T-helper 1 cell treated with Interleukin-12 subunit alpha and Interleukin-12 subunit beta and Interleukin-4 antibody, amounts not matched to agents 30 μg/mL and 1 μg/mL, for 36 hours (primary cell): ENCODE measurements around the gene RALBP1.
A peak's percentile ranks its signal among the peaks of the same experiment; 100 is the strongest.
"Not testable (repeated sequence)": the region's sequence is repeated elsewhere in the genome, so short reads cannot be mapped to it uniquely, and the experiment has no call there.

Experiments used
- H3K27ac Mint-ChIP-seq: one replicate; pipeline ENCODE4 v1.8.0; 2021; ENCODE audit warnings: mild to moderate bottlenecking, mixed read lengths
- H3K27me3 Mint-ChIP-seq: one replicate; pipeline ENCODE4 v1.8.0; 2021; ENCODE audit warnings: low read depth, mixed read lengths
- H3K36me3 Mint-ChIP-seq: one replicate; pipeline ENCODE4 v1.8.0; 2021; ENCODE audit warnings: low read depth, mixed read lengths
- H3K4me1 Mint-ChIP-seq: one replicate; pipeline ENCODE4 v1.8.0; 2021; ENCODE audit warnings: low read depth, mixed read lengths
- H3K4me3 Mint-ChIP-seq: one replicate; pipeline ENCODE4 v1.8.0; 2021; ENCODE audit warnings: mild to moderate bottlenecking, moderate library complexity, mixed read lengths
- H3K9me3 Mint-ChIP-seq: one replicate; pipeline ENCODE4 v1.8.0; 2021; ENCODE audit warnings: mixed read lengths

The RALBP1 gene

DNA sequence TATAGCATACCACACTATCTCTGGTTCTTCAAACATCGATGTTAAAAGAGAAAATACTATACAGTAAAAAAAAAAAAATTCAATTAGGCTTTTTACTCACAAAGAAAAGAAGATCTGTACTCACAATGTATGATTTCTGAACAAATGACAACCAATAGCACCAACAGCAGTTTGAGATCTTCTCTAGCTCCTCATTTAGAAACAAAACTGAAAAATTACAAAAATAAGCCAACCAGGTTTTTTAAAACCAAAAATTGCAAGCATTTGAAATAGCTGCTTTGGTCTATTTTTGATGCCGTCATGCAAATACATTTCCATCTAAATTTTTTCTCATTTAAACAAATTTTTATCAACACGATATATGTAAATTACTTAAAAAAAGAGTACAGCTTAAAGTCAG is 34.3 kb upstream of the RALBP1 start:
- no peaks in the 10 kb centered on the region for H3K4me1 Mint-ChIP-seq
- H3K4me3 Mint-ChIP-seq: no peak overlapping the region
- no peaks in the 10 kb centered on the region for H3K36me3 Mint-ChIP-seq
- no peak overlapping the region for H3K27ac Mint-ChIP-seq
- H3K27me3 Mint-ChIP-seq: peaks cover 7% of the 10 kb centered on the region
- no peaks in the 10 kb centered on the region for H3K9me3 Mint-ChIP-seq

DNA sequence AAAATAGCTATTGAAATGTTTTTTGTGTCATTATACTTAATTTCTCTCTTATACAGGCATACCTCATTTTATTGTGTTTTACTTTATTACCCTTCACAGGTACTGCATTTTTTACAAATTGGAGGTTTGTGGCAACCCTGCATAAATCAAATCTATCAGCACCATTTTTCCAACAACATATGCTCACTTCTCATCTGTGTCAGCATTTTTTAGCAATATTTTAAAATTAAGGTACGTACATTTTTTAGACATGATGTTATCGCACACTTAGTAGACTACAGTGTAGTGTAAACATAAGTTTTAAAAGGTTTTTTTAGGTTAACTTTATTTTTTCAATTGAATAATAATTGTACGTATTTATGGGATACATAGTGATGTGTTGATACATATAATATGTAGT is 30.8 kb upstream of the RALBP1 start:
- H3K4me3 Mint-ChIP-seq: no peak overlapping the region
- H3K27me3 Mint-ChIP-seq: peaks cover 7% of the 10 kb centered on the region
- no peaks in the 10 kb centered on the region for H3K4me1 Mint-ChIP-seq
- H3K9me3 Mint-ChIP-seq: peaks cover 8% of the 10 kb centered on the region
- no peak overlapping the region for H3K27ac Mint-ChIP-seq
- no peaks in the 10 kb centered on the region for H3K36me3 Mint-ChIP-seq

DNA sequence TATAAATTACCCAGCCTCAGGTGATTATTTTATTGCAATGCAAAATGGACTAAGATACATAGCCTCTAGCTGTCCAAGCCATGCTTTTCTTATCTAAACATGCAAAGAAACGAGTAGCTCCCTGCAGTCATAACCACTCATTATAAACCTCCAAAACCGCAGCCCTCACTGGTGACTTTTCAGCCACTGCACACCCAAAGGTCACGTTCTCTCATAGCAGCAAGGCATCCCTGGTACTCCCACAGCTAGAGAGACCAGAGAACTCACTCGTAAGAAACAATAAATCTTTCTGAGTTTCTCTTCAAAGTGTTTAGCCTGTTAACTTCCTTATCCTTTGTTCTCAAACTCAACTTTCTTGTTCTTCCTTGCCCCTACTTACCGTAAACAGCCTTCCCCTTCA is 28.5 kb upstream of the RALBP1 start:
- Mint-ChIP-seq H3K27ac (no peak overlapping the region), H3K4me3 (no peak overlapping the region), H3K36me3 (no peaks in the 10 kb centered on the region), H3K4me1 (no peaks in the 10 kb centered on the region), H3K9me3 (peaks cover 8% of the 10 kb centered on the region), H3K27me3 (peaks cover 7% of the 10 kb centered on the region)

DNA sequence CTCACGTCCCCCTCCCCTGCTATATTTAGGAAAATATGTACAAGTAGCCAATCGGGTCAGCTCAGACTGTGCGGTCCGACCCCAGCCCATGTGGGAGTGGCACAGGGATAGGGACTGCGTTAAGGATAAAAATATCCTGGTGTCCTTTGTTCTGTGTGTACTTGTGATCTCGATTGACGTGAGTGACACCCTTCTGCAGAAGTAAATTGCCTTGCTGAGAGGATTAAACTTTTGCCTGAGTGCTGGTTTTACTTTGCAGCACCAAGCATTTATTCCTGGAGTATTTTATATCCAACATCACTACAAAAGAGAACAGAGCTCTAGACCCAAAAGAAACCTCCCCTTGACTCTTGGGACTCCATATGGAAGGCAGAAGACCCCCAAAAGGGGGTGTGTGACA is 28.0 kb upstream of the RALBP1 start:
- peaks cover 8% of the 10 kb centered on the region for H3K9me3 Mint-ChIP-seq
- no peak overlapping the region for H3K27ac Mint-ChIP-seq
- peaks cover 7% of the 10 kb centered on the region for H3K27me3 Mint-ChIP-seq
- H3K36me3 Mint-ChIP-seq: no peaks in the 10 kb centered on the region
- H3K4me1 Mint-ChIP-seq: no peaks in the 10 kb centered on the region
- no peak overlapping the region for H3K4me3 Mint-ChIP-seq

DNA sequence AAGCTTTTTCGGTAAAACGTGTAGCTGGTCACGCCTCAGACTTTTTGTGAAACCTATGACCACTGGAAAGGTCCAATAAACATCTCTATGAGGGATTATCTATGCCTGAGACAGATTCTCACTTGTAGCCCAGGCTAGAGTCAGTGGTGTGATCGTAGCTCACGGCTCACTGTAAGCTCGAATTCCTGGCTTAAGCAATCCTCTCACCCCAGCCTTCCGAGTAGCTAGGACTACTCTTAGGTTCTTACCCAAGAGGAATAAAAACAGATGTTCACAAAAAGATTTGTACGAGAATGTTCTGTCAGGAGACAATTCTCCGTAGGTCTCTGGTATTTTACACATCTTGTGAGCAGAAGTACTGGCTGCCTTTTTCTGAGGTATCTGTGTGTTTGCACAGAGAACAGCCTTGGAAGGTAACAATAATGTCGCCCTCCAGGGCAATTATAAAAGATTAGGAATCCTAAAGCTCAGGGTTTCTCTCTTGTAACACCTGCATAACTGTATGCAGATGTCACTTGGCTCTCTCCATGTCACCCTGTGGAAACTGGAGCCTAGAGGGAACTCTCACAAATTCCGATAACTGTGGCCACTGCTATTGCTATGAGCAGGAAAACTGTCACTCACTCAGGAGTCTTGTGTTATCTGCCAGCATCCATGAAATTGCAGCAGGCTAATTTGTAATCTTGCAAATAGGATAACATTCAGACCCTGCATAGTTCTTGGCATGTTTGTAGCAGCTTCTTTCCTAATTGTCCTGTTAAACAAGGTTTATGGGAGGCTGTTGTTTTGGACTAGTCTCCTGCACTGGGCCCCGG is 25.5 kb upstream of the RALBP1 start:
- H3K36me3 Mint-ChIP-seq: no peaks in the 10 kb centered on the region
- H3K9me3 Mint-ChIP-seq: peaks cover 12% of the 10 kb centered on the region
- H3K27ac Mint-ChIP-seq: no peak overlapping the region
- no peak overlapping the region for H3K4me3 Mint-ChIP-seq
- H3K27me3 Mint-ChIP-seq: peaks cover 10% of the 10 kb centered on the region
- H3K4me1 Mint-ChIP-seq: no peaks in the 10 kb centered on the region

DNA sequence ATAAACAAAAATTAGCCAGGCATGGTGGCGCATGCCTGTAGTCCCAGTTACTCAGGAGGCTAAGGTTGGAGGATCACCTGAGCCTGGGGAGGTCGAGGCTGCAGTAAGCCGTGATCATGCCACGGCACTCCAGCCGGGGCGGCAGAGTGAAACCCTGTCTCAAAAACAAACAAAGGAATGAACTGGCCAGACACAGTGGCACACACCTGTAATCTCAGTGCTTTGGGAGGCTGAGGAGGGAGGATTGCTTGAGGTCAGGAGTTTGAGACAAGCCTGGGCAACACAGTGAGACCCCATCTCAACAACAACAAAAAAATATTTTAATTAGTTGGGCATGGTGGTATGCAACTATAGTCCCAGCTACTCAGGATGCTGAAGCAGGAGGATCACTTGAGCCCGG is 24.4 kb upstream of the RALBP1 start:
- H3K4me3 Mint-ChIP-seq, H3K27me3 Mint-ChIP-seq, H3K27ac Mint-ChIP-seq, H3K36me3 Mint-ChIP-seq, H3K4me1 Mint-ChIP-seq: not testable (repeated sequence)
- H3K9me3 Mint-ChIP-seq: peaks cover 20% of the 10 kb centered on the region

DNA sequence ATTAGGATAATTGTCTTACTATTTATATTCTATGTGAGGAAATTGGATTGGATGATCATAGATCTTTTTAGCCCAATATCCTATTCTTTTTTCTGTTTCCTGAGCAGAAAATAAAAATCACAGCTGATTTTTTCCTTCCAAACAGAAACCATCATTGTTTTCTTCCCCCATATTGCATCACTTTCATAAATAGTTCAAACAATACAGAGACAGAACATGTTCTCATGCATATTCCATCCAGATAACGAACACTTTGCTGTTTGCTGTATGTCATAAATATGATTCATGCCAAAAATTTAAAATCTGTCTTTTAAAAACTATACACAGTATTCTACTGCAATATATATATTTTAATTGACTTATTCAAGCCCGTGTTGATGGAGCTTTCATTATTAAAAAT is 22.0 kb upstream of the RALBP1 start:
- Mint-ChIP-seq H3K4me3 (no peak overlapping the region), H3K27me3 (peaks cover 6% of the 10 kb centered on the region), H3K4me1 (no peaks in the 10 kb centered on the region), H3K9me3 (peaks cover 29% of the 10 kb centered on the region), H3K27ac (no peak overlapping the region), H3K36me3 (no peaks in the 10 kb centered on the region)

DNA sequence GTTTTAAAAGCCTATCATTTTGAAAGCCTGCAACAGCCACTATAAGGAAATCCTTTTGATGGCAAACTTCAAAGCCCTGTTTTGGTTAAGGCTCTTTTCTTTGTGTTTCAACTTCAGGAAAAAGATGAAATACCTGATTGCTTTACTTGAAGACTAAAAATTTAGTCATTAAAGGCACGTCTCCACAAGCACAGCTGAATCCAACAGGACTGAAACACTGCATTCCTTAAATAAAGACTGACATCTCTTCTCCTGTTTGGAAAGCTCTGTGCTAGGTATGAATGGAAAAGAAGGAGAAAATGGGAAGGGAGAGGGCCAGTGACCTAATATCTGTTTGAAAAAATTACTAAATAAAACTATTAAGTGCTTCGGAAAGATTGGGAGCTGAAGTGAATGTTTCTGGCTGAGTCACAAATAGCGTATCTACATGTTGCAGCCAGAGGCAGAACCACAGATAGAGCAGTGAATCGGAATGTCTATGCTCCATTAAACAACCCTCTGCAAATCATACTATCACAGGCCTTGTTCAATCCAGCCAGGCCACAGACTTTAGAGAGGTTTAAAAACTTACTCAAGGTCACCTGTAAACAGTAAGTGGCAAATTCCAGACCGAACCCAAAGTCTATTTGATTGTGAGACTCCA is 21.1 kb upstream of the RALBP1 start:
- H3K9me3 Mint-ChIP-seq: peaks cover 33% of the 10 kb centered on the region
- H3K27me3 Mint-ChIP-seq: peaks cover 6% of the 10 kb centered on the region
- no peak overlapping the region for H3K4me3 Mint-ChIP-seq
- H3K4me1 Mint-ChIP-seq: no peaks in the 10 kb centered on the region
- H3K27ac Mint-ChIP-seq: no peak overlapping the region
- H3K36me3 Mint-ChIP-seq: no peaks in the 10 kb centered on the region

DNA sequence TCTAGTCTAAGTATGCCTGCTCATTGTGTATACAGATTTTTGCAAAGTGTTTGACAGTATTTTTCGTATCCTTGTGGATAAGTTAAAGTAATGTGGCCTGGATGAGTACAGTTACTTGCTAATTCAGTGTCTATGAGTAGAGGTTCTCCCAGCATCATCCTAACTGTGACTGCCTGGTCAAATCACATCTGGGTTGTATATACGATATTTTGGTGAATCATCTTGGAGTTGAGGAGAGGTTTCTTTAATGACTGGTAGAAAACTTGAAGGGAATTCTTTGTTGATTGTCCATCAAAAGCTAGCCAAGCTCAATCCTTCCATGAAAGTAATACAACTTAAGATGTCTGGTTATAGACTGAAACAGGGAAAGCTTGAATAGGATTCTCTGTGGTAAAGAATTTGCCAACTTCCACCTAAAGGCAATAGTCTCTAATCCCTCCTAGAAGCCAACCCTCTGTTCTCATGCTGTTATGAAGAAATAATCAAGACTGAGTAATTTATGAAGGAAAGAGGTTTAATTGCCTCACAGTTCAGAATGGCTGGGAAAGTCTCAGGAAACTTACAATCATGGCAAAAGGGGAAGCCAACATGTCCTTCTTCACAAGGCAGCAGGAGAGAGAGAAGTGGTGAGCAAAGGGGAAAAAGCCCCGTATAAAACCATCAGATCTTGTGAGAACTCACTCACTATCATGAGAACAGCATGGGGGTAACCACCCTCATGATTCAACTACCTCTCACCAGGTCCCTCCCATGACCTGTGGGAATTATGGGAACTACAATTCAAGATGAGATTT is 19.4 kb upstream of the RALBP1 start:
- peaks cover 33% of the 10 kb centered on the region for H3K9me3 Mint-ChIP-seq
- H3K27me3 Mint-ChIP-seq: peaks cover 6% of the 10 kb centered on the region
- no peak overlapping the region for H3K4me3 Mint-ChIP-seq
- H3K36me3 Mint-ChIP-seq: no peaks in the 10 kb centered on the region
- no peak overlapping the region for H3K27ac Mint-ChIP-seq
- H3K4me1 Mint-ChIP-seq: no peaks in the 10 kb centered on the region

DNA sequence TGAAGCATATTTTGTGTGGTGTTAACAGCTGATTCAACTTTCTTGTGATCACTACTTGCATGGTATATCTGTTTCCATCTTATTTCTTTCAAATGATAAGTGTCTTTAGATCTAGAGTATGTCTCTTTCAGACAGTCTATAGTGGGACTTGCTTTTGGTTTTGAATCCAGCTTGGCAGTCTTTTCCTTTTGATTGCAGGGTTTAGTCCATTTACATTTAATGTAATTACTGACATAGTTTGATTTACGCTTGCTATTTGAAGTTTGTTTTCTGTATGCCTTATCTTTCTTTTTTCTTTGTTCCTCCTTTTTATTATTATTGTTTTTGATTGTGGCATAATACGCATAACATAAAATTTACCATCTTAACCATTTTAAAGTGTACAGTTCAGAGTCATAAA is 9.2 kb upstream of the RALBP1 start:
- Mint-ChIP-seq H3K36me3 (peaks cover 2% of the 10 kb centered on the region), H3K4me3 (no peak overlapping the region), H3K9me3 (peaks cover 30% of the 10 kb centered on the region), H3K27ac (no peak overlapping the region), H3K4me1 (no peaks in the 10 kb centered on the region), H3K27me3 (no peaks in the 10 kb centered on the region)

DNA sequence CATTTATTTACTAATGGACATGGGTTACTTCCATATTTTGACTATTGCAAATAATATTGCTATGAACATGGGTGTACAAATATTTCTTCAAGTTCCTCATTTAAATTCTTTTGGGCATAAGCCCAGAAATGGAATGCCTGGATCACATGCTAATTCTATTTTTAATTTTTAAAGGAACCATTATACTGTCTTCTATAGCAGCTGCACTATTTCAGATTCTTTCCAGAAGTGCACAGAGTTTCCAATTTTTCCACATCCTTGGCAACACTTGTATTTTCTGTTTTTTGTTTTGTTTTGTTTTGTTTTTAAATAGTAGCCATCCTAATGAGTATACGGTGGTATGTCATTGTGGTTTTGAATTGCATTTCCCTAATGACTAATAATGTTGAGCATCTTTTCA is 8.5 kb upstream of the RALBP1 start:
- H3K27me3 Mint-ChIP-seq: no peaks in the 10 kb centered on the region
- H3K9me3 Mint-ChIP-seq: peaks cover 30% of the 10 kb centered on the region
- H3K36me3 Mint-ChIP-seq: peaks cover 2% of the 10 kb centered on the region
- no peak overlapping the region for H3K4me3 Mint-ChIP-seq
- H3K4me1 Mint-ChIP-seq: no peaks in the 10 kb centered on the region
- no peak overlapping the region for H3K27ac Mint-ChIP-seq

DNA sequence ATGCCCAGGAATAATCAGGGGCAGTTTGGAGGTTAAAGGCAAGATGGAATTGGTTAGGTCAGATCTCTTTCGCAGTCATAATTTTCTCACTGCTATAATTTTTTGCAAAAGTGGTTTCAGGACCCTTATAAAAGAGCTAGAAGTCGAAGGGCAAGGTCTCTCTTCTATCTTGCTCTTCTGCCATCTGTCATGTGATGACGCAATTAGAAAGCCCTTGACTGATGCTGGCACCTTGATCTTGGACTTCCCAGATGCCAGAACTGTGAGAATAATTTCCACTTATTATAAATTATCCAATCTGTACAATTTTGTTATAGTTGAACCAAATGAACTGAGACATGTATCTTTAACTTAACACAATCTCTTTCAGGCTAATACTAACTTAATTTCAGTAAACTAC is 6.3 kb upstream of the RALBP1 start:
- Mint-ChIP-seq H3K36me3 (peaks cover 2% of the 10 kb centered on the region), H3K4me1 (peaks cover 1% of the 10 kb centered on the region), H3K27me3 (peaks cover 5% of the 10 kb centered on the region)

DNA sequence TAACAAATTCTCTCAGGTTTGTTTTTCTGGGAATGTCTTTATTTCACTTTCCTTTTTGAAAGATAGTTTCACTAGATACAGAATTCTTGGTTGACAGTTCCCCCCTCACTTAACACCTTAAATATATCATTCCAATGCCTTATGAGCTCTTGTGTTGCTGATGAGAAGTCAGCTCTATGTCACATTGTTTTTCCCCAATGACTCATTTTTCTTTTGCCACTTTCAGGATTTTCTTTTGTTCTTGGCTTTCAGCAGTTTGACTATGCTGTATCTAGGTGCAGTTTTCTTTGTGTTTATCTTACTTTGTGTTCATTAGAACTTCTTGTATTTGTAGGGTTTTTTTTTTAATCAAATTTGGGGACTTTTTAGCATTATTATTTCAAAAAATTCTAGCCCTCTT is 5.6 kb upstream of the RALBP1 start:
- Mint-ChIP-seq H3K27ac (no peak overlapping the region), H3K9me3 (peaks cover 25% of the 10 kb centered on the region), H3K4me3 (no peak overlapping the region), H3K4me1 (peaks cover 4% of the 10 kb centered on the region), H3K36me3 (peaks cover 2% of the 10 kb centered on the region), H3K27me3 (peaks cover 7% of the 10 kb centered on the region)

More for the DNA sequence above, 6.3 kb upstream of the RALBP1 start:
- Mint-ChIP-seq H3K27ac (no peak overlapping the region), H3K4me3 (no peak overlapping the region), H3K9me3 (peaks cover 25% of the 10 kb centered on the region)

DNA sequence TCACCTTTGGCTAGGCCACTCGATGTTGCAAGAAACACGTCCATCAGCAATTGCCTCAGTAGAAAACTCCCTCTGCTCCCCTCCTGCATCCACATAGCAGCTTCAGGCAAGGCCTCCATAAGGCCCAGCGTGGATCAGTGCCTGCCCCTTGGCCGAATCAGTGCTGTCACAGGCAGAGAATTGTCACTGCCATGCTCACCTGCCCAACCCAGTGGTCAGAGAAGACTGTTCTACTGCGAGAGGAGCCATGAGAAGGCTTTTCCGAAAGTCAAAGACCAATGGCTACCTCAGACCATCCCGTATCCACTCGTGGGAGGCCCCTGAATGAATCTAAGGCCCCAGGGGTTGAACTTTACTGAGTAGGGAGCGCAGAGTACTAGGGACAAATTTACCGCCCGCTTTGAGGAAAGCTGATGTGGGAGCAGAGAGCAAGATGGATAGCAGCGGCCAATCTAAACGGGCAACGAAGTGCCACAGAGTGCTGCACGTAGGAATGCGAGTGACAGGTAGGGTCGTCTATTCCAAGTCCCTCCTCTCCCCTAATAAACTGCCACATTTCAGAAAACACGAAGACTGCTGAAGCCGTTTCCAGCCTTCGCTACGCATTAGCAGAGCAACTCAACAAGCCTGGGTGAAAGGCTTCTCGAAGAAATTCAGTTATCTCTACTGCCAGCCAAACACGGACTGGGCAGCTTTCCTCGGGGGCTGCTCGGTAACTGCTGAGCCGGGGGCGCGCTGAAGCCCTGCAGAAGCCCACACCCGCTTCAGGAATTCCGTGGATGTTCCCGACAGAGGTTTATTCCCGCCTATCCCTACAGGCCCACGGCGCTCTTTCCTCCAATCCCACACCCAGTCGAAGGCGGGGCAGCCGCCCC is 968 bp upstream of the RALBP1 start:
- H3K4me1 Mint-ChIP-seq: peaks cover 18% of the 10 kb centered on the region
- H3K4me3 Mint-ChIP-seq: peak overlapping the region; percentile 92
- peak overlapping the region; percentile 90 for H3K27ac Mint-ChIP-seq
- H3K36me3 Mint-ChIP-seq: peaks cover 4% of the 10 kb centered on the region
- peaks cover 7% of the 10 kb centered on the region for H3K27me3 Mint-ChIP-seq
- H3K9me3 Mint-ChIP-seq: peaks cover 4% of the 10 kb centered on the region
